Lung (tissue), 12 donors: ENCODE measurements around the gene EFNA4. TPM values are rescaled to one million over a fixed set of nuclear protein-coding genes. Genes with fewer than 3 reads are reported as not detected.

Source experiments
- ATAC-seq: fragments of 200-7000 bp; cut with Tn5 transposase; one replicate; pipeline ENCODE4 v1.9.1; 2020; ENCODE audit warnings: moderate number of reproducible peaks; ENCODE audit not compliant: insufficient read depth, low FRiP score
- DNase-seq, 3 donors: peaks; one replicate each; pipeline ENCODE4 v3.0.0-alpha.2; 2013 to 2017
- H3K27ac ChIP-seq, 2 donors: one replicate each; pipeline ENCODE4 v1.5.1; 2013; ENCODE audit warnings: mild to moderate bottlenecking in 2 of 2, moderate library complexity in 2 of 2, control low read depth in 1 of 2, inconsistent platforms in 1 of 2, low read depth in 1 of 2, low read length in 1 of 2
- H3K27me3 ChIP-seq, 3 donors: one replicate each; pipeline ENCODE4 v1.5.1; 2013; ENCODE audit warnings: low read length in 2 of 3; ENCODE audit not compliant: control insufficient read depth in 3 of 3, insufficient read depth in 3 of 3
- H3K36me3 ChIP-seq, 4 donors: one replicate each; pipeline ENCODE4 v1.5.1; 2013; ENCODE audit warnings: low read length in 4 of 4, mild to moderate bottlenecking in 1 of 4, moderate library complexity in 1 of 4; ENCODE audit not compliant: control insufficient read depth in 4 of 4, insufficient read depth in 4 of 4
- H3K4me1 ChIP-seq, 5 donors: one replicate each; pipeline ENCODE4 v1.5.1; 2013; ENCODE audit warnings: low read length in 5 of 5, mild to moderate bottlenecking in 2 of 5, moderate library complexity in 1 of 5; ENCODE audit not compliant: control insufficient read depth in 5 of 5, insufficient read depth in 5 of 5
- H3K4me3 ChIP-seq: one replicate; pipeline ENCODE4 v1.5.1; 2013; ENCODE audit warnings: mild to moderate bottlenecking, control low read depth, moderate library complexity
- H3K9ac ChIP-seq, 2 donors: one replicate each; pipeline ENCODE4 v1.5.1; 2013; ENCODE audit warnings: low read length in 2 of 2, control low read depth in 1 of 2; ENCODE audit not compliant: insufficient read depth in 1 of 2
- H3K9me3 ChIP-seq, 4 donors: one replicate each; pipeline ENCODE4 v1.5.1; 2013; ENCODE audit warnings: low read length in 3 of 4, mild to moderate bottlenecking in 1 of 4, moderate library complexity in 1 of 4; ENCODE audit not compliant: control insufficient read depth in 4 of 4, insufficient read depth in 3 of 4
- CTCF ChIP-seq: IDR thresholded peaks from 2 replicates; pipeline ENCODE4 v1.5.1; 2012; ENCODE audit warnings: mild to moderate bottlenecking; ENCODE audit errors: control extremely low read depth, extremely low read depth
- whole genome bisulfite sequencing, 2 donors: extraction: QIAGEN DNeasy Blood & Tissue Kit; methylation state at CpG; one replicate each; pipeline ENCODE4 v1.1.7; 2013; 5-methylcytosine and 5-hydroxymethylcytosine counted together
- polyA plus RNA-seq, 2 donors: library from polyadenylated mRNA; stranded (reverse); fragments of 200-250 nt; gene quantifications; one replicate each; pipeline ENCODE4 v1.2.1, GENCODE V29; 2013
- total RNA-seq, 2 donors: library from RNA; depleted of rRNA in 1 of 2; stranded (reverse); fragments of >200 nt in 1 of 2; gene quantifications; one replicate each; pipeline ENCODE4 v1.2.1, GENCODE V29; 2014 to 2021
- donor health status: control.
- donor health status: control.
- donor health status: Bipolar disorder and iron deficiency.
- donor health status: healthy.
- donor health status: DM: yes; HTN: yes; CAD: no.

Gene EFNA4
- total and polyA plus RNA-seq, 4 donors, result 8.3 to 13.4 (median 10.2) TPM

DNA sequence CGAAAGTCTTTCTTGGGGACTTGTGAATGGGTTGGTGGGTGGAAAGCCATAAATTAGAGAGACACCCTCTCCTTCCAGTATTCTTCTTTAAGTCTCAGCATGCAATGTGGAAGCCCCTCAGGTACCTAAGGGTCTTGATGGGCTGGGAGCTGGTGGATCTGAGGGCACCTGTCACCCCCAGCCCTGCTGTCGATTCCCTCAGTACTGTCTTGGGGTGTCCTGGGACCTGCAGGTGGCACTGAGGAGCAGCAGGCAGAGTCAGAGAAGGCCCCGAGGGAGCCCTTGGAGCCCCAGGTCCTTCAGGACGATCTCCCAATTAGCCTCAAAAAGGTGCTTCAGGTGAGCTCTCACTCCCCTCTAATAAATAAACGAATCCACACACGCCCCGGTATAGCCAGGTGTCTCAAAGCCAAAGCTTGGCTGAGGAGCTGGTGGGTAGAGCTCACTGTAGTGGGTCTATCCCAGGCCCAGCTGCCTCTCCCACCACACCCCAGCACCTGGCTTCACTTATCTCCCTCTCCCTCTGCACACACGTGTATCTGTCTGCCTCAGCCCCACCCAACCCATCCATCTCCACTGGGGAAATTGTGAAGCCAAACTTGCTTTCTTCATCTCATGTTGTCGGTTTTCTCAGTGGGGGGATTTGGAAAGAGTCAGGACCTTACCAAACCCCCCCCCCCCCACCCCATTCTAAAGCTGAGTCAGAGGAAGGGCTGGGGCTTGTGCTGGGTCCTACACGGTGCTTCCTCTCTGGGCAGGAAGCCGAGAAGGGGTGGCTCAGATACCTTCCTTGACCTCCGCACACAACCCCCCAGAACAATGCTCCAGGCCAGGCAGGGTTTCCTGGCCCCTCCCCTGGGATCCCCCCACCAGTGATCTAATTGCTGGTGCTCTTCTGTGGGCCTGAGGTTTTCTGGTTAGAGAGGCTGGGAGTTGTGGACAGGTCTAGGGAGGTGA is 10.8 kb upstream of the EFNA4 start:
- Histone ChIP-seq H3K27ac (peak overlapping the region; percentile 52 to 68), H3K27me3 (no peaks in the 10 kb centered on the region), H3K36me3 (peaks cover 0 to 31% (median 3%) of the 10 kb centered on the region in 4 donors), H3K9ac (no peak overlapping the region), H3K4me1 (peaks cover 0 to 33% (median 12%) of the 10 kb centered on the region in 5 donors), H3K4me3 (peak overlapping the region; percentile 18), H3K9me3 (no peaks in the 10 kb centered on the region)
- 22 to 26% methylated on average over 12 of the region's 12 CpGs for WGBS, 2 donors
- no peak for ATAC-seq
- no peak for TF ChIP-seq CTCF
- DNase-seq, result peak in 1 of 3 donors; percentile 34

- WGBS, 2 donors, result 90 to 91% methylated on average over 7 of the region's 7 CpGs
- H3K4me3 ChIP-seq, result no peak overlapping the region
- no peaks in the 10 kb centered on the region for H3K27me3 ChIP-seq
- peaks cover 0 to 40% (median 3%) of the 10 kb centered on the region in 4 donors for H3K36me3 ChIP-seq
- H3K9ac ChIP-seq, result no peak overlapping the region
- H3K4me1 ChIP-seq, result peaks cover 0 to 33% (median 12%) of the 10 kb centered on the region in 5 donors
- peak overlapping the region in 1 of 2 donors; percentile 34 for H3K27ac ChIP-seq
- ATAC-seq (no peak), DNase-seq (no peak)
- TF ChIP-seq CTCF, result no peak
- peaks cover 0 to 2% (median 0%) of the 10 kb centered on the region in 4 donors for H3K9me3 ChIP-seq
Observed at GRCh38 chr1:155053531-155054105, 9.9 kb upstream of the EFNA4 start.

GRCh38 chr1:155057104-155057503 is 6.4 kb upstream of the EFNA4 start:
- peaks cover 0 to 55% (median 4%) of the 10 kb centered on the region in 4 donors for H3K36me3 ChIP-seq
- no peak overlapping the region for H3K4me3 ChIP-seq
- H3K27me3 ChIP-seq, result peaks cover 0 to 4% (median 0%) of the 10 kb centered on the region in 3 donors
- no peak overlapping the region for H3K27ac ChIP-seq
- peaks cover 0 to 16% (median 6%) of the 10 kb centered on the region in 5 donors for H3K4me1 ChIP-seq
- ATAC-seq (no peak), DNase-seq (no peak)
- 95 to 97% methylated on average over 8 of the region's 8 CpGs for WGBS, 2 donors
- no peak overlapping the region for H3K9ac ChIP-seq
- no peak for TF ChIP-seq CTCF
- peaks cover 0 to 2% (median 0%) of the 10 kb centered on the region in 4 donors for H3K9me3 ChIP-seq
